HEK293 (cell line): ENCODE data around the gene ARHGAP23.

Experiments used
- ZBTB20 ChIP-seq: fragments of 450-650 bp; formaldehyde crosslinking; IDR thresholded peaks from 2 replicates; pipeline ENCODE4 v1.5.1; 2016; ENCODE audit warnings: missing biosample characterization, missing genetic modification characterization
- ZNF23 ChIP-seq: fragments of 450-650 bp; formaldehyde crosslinking; IDR thresholded peaks from 2 replicates; pipeline ENCODE4 v1.5.1; 2016; ENCODE audit warnings: missing biosample characterization, missing genetic modification characterization, borderline replicate concordance
- ZNF274 ChIP-seq, 2 experiments: fragments of 200-500 bp in 1 of 2; fragments of 450-650 bp in 1 of 2; sonication (Bioruptor generic) in 1 of 2; formaldehyde crosslinking in 1 of 2; IDR thresholded peaks; 2 replicates each; pipeline versions ENCODE4 v1.5.1 to v1.6.1; 2014 to 2016; ENCODE audit warnings: borderline replicate concordance in 1 of 2, inconsistent platforms in 1 of 2, low read length in 1 of 2, missing biosample characterization in 1 of 2, missing genetic modification characterization in 1 of 2
- ZNF292 ChIP-seq: fragments of 450-650 bp; formaldehyde crosslinking; IDR thresholded peaks from 2 replicates; pipeline ENCODE4 v1.5.1; 2016; ENCODE audit warnings: low read depth, missing biosample characterization, missing genetic modification characterization, borderline replicate concordance
- ZNF521 ChIP-seq: fragments of 450-650 bp; formaldehyde crosslinking; IDR thresholded peaks from 2 replicates; pipeline ENCODE4 v1.5.1; 2017; ENCODE audit warnings: missing biosample characterization, mild to moderate bottlenecking, missing genetic modification characterization
- ZNF555 ChIP-seq: fragments of 450-650 bp; formaldehyde crosslinking; conservative IDR thresholded peaks from 2 replicates; pipeline ENCODE4 v1.5.1; 2017; ENCODE audit warnings: missing biosample characterization, mild to moderate bottlenecking, missing genetic modification characterization, inconsistent platforms
- ZNF561 ChIP-seq: fragments of 450-650 bp; IDR thresholded peaks from 2 replicates; pipeline ENCODE4 v1.5.1; 2018; ENCODE audit warnings: missing biosample characterization, missing genetic modification characterization, borderline replicate concordance
- ZNF654 ChIP-seq: fragments of 450-650 bp; formaldehyde crosslinking; IDR thresholded peaks from 2 replicates; pipeline ENCODE4 v1.5.1; 2016; ENCODE audit warnings: low read depth, missing biosample characterization, missing genetic modification characterization
- TF ChIP-seq, protein P1 (sequence below): fragments of 450-650 bp; IDR thresholded peaks from 2 replicates; pipeline ENCODE4 v1.5.1; 2018; ENCODE audit warnings: missing biosample characterization, missing genetic modification characterization
- TF ChIP-seq, protein P2 (sequence below): fragments of 450-650 bp; formaldehyde crosslinking; IDR thresholded peaks from 2 replicates; pipeline ENCODE4 v1.5.1; 2016; ENCODE audit warnings: missing biosample characterization, missing genetic modification characterization
- TF ChIP-seq, protein P3 (sequence below): sonication (generic); formaldehyde crosslinking; IDR thresholded peaks from 2 replicates; pipeline ENCODE4 v1.8.1; 2022; ENCODE audit warnings: mild to moderate bottlenecking, moderate library complexity, missing genetic modification reagents
- TF ChIP-seq, protein P4 (sequence below): fragments of 450-650 bp; formaldehyde crosslinking; IDR thresholded peaks from 2 replicates; pipeline ENCODE4 v1.5.1; 2016; ENCODE audit warnings: missing biosample characterization, missing genetic modification characterization

DNA sequence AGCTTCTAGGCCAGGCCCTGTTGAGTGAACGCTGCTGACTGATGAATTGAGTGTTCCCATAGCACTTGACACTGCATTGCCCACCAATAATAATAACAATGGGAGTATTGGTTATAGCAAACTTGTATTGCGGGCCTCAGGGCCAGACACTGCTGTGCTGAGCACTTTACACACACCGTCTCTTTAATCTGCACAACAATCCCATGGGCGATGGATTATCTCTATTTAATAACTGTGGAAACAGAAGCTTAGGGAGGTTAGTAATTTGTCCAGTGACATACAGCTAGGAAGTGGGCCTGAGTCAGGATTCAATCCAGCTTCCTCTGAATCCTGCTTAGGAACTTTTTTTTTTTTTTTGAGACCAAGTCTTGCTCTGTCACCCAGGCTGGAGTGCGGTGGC lies 11.2 kb downstream of the ARHGAP23 start:
- TF ChIP-seq, protein P1, sequence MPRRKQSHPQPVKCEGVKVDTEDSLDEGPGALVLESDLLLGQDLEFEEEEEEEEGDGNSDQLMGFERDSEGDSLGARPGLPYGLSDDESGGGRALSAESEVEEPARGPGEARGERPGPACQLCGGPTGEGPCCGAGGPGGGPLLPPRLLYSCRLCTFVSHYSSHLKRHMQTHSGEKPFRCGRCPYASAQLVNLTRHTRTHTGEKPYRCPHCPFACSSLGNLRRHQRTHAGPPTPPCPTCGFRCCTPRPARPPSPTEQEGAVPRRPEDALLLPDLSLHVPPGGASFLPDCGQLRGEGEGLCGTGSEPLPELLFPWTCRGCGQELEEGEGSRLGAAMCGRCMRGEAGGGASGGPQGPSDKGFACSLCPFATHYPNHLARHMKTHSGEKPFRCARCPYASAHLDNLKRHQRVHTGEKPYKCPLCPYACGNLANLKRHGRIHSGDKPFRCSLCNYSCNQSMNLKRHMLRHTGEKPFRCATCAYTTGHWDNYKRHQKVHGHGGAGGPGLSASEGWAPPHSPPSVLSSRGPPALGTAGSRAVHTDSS (tag by site-specific recombination): no peak
- TF ChIP-seq ZNF292 (tag by site-specific recombination) (no peak), ZNF521 (tag by site-specific recombination) (no peak), ZNF23 (no peak), ZBTB20 (tag by site-specific recombination) (no peak), ZNF274 (IDR thresholded peaks at IDR 0.05; ENCODE audit: low read length) (no peak), ZNF274 (tag by site-specific recombination; IDR thresholded peaks at IDR 0.05; ENCODE audit: borderline replicate concordance) (no peak), ZNF654 (tag by site-specific recombination) (no peak), ZNF555 (tag by site-specific recombination) (no peak), ZNF561 (tag by site-specific recombination) (no peak)
- TF ChIP-seq, protein P2, sequence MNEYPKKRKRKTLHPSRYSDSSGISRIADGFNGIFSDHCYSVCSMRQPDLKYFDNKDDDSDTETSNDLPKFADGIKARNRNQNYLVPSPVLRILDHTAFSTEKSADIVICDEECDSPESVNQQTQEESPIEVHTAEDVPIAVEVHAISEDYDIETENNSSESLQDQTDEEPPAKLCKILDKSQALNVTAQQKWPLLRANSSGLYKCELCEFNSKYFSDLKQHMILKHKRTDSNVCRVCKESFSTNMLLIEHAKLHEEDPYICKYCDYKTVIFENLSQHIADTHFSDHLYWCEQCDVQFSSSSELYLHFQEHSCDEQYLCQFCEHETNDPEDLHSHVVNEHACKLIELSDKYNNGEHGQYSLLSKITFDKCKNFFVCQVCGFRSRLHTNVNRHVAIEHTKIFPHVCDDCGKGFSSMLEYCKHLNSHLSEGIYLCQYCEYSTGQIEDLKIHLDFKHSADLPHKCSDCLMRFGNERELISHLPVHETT (tag by site-specific recombination): no peak
- TF ChIP-seq, protein P3, sequence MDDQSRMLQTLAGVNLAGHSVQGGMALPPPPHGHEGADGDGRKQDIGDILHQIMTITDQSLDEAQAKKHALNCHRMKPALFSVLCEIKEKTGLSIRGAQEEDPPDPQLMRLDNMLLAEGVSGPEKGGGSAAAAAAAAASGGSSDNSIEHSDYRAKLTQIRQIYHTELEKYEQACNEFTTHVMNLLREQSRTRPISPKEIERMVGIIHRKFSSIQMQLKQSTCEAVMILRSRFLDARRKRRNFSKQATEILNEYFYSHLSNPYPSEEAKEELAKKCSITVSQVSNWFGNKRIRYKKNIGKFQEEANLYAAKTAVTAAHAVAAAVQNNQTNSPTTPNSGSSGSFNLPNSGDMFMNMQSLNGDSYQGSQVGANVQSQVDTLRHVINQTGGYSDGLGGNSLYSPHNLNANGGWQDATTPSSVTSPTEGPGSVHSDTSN (CRISPR knock-in tag): no peak
- TF ChIP-seq, protein P4, sequence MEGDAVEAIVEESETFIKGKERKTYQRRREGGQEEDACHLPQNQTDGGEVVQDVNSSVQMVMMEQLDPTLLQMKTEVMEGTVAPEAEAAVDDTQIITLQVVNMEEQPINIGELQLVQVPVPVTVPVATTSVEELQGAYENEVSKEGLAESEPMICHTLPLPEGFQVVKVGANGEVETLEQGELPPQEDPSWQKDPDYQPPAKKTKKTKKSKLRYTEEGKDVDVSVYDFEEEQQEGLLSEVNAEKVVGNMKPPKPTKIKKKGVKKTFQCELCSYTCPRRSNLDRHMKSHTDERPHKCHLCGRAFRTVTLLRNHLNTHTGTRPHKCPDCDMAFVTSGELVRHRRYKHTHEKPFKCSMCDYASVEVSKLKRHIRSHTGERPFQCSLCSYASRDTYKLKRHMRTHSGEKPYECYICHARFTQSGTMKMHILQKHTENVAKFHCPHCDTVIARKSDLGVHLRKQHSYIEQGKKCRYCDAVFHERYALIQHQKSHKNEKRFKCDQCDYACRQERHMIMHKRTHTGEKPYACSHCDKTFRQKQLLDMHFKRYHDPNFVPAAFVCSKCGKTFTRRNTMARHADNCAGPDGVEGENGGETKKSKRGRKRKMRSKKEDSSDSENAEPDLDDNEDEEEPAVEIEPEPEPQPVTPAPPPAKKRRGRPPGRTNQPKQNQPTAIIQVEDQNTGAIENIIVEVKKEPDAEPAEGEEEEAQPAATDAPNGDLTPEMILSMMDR (tag by site-specific recombination): no peak
